GM21423 (cell line): ENCODE data around the gene NKAIN4.
"Not testable (repeated sequence)": the region's sequence is repeated elsewhere in the genome, so short reads cannot be mapped to it uniquely, and the experiment has no call there.

Experiments used
- ATAC-seq: cut with Tn5 transposase; IDR thresholded peaks from one replicate; pipeline ENCODE4 v1.9.1; 2021; ENCODE audit warnings: mild to moderate bottlenecking, moderate library complexity; ENCODE audit not compliant: unreplicated experiment

The NKAIN4 gene

DNA sequence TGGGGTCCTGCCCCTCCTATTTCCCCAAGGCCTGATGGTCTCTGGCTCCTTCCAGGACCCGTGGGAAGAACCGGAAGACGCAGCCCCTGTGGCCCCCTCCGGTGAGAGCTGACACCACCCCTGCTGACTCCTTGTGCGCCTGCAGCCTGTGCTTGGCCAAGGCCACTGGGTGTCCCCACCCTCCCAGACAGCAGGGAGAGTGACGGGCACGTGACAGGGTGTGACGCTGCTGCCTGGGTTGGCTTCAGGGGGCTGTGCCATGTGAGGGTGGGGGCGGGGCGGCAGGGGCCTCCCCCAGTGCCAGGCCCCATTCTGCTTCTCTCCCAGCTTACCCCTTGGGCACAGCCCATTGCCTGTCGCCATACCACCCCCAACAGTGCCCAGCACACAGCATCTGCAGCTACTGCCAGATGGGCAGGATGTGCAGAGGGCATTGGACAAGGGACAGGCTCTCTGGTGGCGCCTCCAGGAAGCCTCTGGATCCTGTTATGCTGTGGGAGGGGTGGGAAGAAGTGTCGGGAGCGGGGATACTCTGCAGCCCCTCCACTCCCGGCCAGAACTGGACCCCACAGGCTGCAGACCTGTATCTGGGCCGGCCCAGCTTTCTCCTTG is 15.6 kb downstream of the NKAIN4 start:
- no peak for ATAC-seq

DNA sequence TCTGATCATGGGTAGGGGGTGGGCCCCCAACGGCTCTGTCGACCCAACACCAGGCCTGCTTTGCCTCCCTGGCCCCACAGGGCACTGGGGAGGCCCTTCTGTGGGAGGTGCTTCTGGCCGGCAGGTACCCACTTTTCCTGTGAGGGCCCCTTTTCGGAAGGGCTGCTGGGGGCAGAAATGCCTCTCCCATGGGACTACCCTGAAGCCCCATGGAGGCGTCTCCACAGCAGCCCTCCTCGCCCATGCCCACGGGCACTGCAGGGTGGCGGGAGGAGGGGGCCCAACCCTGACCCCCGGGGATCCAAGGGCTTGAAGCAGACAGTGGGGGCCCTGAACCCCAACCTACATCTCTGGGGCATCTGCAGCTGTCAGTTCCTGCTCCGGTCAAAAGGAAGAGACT is 16.2 kb downstream of the NKAIN4 start:
- ATAC-seq, result no peak

DNA sequence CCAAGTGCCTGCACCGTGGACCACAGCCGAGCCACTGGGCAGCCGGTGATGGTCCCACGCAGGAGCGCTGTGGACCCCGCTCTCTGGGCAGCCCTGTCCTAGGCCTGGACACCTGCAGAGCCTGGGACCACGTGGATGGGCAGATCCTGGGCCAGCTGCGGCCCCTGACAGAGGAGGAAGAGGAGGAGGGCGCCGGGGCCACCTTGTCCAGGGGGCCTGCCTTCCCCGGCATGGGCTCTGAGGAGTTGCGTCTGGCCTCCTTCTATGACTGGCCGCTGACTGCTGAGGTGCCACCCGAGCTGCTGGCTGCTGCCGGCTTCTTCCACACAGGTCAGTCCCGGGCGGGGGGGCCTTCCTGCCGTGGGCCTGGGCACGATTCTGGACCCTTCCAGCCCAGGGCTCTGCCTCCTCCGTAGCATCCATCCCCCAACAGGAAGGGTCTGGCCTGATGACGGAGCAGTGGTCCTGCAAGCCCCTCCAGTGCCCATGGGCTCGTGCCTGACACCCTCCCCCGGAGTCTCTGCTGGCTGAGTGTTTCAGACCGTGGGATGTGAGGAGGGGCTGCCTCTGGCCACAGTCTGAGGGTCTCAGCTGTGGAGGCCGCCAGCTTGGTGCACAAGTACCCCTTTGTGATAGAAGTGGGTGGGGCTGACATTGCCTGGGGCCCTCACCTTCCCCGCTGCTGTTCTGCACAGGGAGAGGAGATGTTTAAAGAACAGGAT is 18.0 kb downstream of the NKAIN4 start:
- no peak for ATAC-seq

DNA sequence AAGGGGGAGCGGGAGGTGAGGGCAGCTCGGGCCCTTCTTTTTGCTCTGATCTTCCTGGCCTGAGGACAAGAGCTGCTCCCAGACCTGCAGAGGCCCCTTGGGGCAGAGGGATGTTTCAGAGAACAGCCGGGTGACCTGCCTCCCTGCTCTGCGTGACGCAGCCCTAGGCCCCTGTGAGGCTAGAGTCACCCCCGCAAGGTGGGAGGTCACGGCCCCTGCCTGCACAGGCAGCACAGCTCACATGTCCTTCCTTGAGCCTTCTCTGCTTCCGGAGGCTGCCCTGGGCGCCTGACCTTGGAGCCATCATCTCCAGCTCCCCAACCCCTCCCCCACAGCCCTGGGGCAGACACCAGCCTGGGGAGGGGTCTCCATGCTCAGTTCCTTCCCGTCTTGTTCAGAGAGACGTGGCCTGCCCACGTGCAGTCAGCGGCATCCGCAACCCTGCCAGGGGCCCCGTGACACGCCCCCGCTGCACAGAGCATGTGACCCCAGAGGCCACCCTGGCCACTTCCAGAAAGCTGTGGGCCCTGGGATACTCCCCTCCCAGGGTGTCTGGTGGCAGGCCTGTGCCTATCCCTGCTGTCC is 18.8 kb downstream of the NKAIN4 start, which contains the start of gene BIRC7:
Gene BIRC7, plus strand, starts transcription at position 507 of the 585 bp plus-strand sequence. CDS start 192 bp downstream, outside the sequence.
- no peak for ATAC-seq

DNA sequence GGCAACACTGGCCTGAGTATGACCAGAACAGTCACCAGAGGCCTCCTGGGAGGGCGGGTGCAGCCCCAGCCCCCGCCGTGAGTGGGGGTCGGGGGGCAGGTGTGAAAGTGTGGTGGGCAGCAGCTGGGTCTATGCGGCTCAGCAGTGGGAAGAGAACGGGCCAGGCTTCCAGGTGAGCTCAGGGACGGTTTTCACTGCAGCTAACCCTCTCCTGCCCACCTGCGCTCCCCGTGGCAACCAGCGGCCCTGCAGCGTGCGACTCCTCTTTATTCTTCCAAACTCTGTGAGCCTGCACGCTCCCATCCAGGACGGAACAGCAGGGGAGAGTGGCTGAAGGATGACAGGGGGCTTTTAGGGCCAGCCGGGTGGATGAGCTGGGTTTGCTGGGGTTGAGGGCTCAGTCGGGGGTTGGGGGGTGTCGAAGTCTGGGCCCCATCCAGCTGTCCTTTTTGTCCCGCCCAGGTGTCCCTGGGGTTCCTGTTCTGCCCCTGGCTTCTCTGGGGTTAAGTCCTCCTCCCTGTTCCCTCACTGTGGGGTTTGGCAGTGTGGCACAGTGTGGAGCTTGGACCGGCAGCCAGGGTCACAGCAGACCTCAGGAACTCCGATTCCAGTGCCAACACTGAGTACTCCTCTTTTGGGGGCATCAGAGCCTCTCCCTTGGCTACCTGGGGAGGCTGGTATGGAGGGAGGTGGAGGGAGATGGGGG is 19.4 kb downstream of the NKAIN4 start:
- no peak for ATAC-seq

DNA sequence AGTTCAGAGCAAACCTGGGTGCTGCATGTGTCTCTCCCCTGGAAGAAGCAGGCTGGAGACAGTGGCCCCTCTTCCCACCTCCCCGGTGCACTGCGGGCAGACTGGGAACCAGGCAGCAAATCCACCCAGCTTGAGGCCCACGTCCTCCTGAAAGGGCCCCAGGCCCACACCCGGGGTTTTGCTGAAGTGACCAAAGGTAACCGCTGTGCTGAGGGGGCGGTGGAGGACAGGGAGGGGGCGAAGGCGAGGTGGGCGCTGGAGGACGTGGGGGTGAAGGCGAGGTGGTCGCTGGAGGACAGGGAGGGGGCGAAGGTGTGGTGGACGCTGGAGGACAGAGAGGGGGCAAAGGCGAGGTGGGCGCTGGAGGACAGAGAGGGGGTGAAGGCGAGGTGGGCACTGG is 20.3 kb downstream of the NKAIN4 start:
- ATAC-seq, result no peak

DNA sequence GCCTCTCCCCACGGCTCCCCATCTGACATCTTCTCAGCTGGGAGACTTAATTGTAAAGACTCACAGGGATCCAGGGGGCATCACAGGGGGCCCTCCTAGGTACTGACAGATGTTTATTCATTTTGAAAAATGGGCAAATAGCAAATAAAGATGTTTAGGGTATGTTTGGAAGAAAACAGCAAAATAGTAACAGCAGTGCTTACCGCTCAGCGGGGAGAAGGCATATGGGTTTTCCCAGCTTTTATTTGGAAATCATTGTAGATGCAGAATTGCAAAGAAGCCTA is 21.3 kb downstream of the NKAIN4 start:
- ATAC-seq, result no peak

DNA sequence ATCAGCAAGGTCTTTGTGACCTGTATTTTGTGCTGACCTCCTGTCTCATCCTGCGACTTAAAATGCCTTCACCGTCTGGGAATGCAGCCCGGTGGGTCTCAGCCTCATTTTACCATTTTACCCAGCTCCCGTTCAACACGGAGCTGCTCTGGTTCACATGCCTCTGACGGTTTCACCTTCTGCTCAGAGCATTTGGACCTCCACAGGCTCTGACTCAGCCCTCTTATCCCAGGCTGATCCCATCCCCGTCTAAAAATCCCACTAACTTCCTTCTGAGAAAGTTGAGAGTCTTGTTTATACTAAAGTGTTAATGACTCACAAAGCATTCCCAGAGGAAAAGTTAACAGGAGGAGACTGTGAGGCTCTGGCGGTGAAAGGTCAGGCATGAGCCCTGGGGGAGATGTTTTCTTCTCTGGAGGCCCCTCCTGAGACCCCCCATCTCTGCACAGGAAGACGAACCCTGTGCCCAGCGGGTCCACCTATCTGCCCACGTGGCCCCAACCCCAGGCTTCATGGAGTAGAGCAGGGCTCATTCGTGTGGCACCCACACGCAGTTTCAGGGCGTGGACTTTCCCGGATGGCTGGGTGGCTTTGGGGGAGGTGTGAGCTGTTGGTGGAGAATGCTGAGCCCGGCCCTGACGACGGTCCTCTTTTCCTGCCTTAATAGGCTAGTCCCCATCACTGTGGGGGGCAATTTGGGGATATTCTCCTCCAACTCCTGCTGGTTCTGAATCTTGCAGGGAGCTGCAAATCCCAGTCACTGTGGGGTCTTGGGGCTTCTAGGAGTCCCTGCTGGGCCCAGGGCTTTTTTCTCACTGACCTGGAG is 21.8 kb downstream of the NKAIN4 start:
- no peak for ATAC-seq

DNA sequence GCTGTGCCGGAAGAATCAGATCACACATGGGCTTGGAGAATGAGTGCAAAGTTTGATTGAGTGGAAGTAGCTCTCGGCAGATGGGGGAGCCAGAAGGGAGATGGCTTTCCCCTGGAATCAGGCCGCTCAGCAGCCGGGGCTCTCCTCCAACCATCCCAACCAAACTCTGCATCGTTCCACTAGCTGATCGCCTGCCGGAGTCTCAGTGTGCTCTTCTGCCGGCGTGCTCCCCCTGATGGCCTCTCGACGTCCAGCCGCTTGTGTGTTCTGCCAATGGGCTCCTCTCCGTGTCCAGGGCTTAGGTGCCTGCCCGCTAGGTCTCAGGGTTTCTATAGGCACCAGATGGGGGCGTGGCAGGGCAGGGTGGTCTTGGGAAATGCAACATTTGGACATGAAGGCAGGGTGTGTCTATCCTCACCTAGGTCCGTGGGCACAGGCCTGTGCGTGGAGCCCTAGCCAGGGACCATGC is 23.4 kb downstream of the NKAIN4 start:
- no peak for ATAC-seq

DNA sequence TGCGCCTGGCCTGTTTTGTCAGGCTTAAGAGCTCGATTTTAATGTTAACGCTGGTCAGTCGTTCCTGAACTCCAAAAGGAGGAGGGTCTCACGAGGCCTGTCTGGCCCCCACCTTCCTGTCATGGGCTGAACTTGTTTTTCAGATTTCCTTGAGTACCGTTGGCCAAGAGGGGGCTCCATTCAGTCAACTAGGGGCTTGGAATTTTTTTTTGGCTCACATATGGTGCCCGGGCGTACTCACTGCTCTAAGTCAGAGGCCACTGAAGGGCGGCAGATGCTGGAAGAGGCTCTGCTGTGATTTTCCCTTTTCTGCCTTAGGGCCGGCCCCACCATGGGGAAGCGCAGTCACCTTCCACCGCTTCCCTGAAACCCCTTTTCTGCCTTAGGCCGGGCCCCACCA is 25.5 kb downstream of the NKAIN4 start:
- no peak for ATAC-seq

DNA sequence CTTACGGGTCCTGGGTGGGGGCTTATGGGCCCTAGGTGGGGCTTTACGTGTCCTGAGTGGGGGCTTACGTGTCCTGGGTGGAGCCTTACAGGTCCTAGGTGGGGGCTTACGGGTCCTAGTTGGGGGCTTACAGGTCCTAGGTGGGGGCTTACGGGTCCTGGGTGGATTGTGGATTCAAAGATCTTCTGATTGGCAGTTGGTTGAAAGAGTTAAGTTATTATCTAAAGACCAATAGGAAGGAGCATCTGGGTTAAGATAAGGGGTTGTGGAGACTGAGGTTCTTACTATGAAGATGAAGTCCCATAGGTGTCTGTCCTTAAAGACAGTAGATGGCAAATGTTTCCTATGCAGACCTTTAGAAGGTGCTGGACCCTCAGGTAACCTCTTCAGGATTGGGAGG is 27.0 kb downstream of the NKAIN4 start:
- no peak for ATAC-seq

DNA sequence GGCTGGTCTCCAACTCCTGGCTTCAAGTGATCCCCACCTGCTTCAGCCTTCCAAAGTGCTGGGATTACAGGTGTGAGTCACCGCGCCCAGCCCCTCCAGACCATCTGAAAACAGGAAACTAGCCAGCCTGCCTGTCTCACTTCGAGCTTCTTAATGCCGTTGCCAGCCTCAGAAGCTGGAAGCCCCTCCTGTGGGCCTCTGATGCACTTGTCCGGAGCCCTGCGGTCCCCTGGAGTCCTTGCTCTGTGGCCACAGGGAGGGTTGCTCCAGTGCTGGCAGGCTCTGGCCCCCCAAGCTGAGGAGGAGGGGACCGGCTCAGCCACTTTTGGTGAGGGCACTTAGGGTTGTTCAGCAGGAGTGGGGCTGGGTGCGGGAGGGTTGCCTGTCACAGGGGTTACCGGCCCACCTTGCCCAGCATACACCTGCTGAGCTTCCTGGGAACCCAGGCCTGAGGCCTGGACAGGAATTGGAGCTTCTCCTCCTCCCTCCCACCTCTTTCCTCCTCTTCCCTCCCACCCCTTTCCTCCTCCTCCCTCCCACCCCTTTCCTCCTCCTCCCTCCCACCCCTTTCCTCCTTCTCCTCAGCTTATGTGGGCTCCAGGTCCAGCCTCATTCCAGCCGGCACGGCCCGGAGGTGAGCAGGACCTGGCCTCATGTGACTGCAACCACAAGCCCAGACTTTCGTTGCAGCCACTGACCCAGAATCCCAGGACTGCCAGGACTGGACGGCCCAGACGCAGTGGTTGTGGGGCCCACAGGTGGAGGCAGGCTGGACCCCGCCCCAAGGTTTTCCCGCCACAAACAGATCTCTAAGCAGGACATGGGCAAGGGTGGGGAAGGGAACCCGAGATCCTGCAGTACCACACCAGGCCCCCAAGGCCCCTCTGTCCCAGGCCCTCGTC is 28.0 kb downstream of the NKAIN4 start:
- no peak for ATAC-seq

DNA sequence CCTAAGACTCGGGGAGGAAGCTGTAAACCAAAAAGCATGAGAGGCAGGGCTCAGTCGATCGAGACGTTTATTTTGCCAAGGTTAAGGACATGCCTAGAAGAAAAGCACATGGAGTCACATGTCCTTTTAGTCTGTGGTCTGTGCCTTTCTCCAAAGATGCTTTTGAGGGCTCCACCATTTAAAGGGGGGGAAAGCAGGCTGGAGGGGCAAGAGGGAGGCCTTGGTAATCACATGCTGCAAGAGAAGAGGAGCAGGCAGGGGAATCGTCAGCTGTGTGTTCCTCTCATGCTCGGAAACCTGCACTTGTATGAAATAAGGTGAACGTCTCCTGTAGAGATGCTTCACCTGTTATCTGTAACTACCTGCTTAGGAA is 29.2 kb downstream of the NKAIN4 start:
- no peak for ATAC-seq

DNA sequence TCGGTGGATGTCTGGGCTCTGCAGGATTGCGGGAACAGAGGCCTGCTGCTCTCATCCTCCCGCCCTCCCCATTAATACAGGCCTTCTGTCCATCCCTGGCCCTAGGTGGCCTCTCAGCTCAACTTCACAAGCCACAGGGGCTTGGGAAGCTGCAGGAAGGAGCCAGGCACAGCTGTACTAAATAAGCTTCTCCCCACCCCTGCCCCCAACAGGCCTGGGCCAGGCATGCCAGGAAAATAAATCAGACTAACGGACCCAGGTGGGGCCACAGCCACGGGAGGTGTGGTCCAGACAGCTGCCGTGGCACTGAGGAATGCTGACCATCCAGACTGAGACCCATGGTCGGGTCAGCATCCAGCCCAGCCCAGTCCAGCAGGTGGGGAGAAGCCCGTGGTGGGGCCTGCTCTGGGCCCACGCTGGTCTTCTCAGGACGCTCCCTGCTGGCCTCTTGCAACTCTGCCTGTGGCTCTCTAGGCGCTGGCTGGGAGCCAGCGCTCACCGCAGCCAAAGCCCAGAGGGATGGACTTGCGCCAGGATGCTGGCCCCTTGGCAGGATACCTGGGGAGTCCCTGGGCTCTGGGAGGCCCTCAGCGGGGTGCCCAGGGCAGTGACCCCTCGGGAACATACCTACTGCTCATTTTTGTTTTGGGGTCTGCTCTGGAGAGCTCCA is 29.7 kb downstream of the NKAIN4 start:
- ATAC-seq, result no peak

DNA sequence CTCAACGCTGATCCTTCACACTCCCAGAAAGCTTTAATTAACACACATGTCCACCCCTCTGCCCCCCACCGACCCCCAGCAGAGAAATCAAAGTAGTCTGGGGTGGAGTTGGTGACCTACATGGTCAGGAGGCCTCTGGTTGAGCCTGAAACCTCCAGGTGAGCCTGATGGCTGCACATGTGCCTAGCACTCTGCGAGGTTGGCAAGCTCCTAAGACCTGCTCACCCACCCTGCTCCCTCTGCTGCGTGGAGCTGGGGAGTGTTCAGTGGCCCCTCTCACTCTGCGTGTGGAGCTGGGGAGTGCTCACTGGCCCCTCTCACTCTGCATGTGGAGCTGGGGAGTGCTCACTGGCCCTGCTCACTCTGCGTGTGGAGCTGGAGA is 30.4 kb downstream of the NKAIN4 start:
- ATAC-seq, result no peak

DNA sequence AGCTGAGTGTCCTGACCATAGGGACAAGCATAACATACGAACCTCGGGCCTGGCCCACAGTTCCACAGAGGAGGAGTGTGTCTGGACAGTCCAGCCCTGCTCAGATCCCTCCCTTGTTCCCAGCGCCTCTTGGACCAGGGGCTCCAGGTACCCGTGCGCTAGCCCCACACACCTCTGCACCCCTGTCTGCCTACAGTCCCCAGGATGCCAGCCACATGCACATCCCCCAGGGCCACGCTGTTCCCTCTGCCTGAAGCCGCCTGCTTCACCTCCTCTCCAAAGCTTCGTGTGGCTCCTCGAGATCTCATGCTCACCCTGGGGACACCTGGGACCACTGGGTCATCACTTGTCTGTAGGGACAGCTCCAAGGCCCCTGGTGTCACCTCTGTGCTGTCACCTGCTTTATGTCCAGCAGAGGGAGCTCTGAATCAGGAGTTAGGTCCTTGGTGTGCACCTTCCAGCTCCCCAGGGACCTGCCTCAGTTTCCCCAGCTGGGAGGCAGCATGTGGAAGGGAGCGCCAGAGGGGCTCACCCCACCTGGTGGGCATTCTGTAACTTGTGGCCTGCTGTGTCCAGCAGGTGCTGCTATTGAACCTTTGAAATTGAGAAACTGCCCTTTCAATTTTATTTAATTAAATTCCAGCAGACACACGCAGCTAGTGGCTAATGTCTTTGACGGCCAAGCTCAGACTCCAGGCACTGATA is 31.0 kb downstream of the NKAIN4 start:
- ATAC-seq, result no peak

DNA sequence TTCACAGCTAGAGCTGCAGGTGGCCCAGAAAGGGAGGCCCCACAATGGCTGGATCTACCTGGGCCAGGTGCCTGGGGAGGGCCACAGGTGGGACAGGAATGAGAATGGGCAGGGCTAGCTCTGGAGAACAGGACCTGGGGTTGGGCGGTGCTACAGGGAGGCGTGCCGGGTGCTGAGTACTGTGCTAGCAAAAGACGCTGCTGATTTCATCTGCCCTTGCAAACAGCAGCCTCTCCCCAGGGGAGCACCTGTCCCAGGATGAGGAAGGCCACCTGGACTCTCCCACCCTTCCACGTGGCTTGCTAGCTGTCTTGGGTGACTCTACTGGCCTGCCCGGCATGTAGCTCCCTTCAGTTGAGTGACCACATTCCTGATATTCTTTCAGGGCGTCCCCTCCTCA is 31.7 kb downstream of the NKAIN4 start:
- no peak for ATAC-seq

DNA sequence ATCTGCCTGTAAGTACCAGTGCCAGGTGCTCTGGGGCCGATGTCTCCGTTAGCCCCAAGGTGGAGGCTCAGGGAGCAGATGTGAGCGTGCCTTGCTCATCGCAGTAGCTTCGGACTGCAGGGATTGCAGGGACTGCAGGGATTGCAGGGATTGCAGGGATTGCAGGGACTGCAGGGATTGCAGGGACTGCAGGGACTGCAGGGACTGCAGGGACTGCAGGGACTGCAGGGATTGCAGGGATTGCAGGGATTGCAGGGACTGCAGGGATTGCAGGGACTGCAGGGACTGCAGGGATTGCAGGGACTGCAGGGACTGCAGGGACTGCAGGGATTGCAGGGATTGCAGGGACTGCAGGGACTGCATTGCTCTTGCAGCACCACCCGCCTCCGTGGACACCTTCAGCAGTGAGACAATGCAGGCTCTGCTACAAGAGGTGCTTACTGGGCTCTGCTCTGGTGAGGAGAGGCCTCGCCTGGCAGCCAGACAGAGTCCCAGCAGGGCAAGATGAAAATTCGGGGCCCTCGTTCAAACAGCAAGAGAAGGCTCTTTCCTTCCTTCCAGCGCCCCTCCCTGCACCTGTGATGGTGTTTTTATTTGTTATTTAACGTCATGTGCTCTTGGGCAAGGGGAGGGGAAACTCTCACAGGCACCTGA is 32.7 kb downstream of the NKAIN4 start:
- not testable (repeated sequence) for ATAC-seq
